HG02938 (cell line): ENCODE results near the gene PLEKHD1.

Source experiments
- ATAC-seq: cut with Tn5 transposase; IDR thresholded peaks from one replicate; pipeline ENCODE4 v1.9.1; 2021; ENCODE audit warnings: mild to moderate bottlenecking, moderate library complexity; ENCODE audit not compliant: unreplicated experiment

PLEKHD1 gene

GRCh38 chr14:69579476-69579875 lies 94.9 kb downstream of the PLEKHD1 start:
- ATAC-seq, result no peak

GRCh38 chr14:69580009-69580577 lies 95.6 kb downstream of the PLEKHD1 start:
- no peak for ATAC-seq
